SIG-M5 treated with dmso at 0.1 percent for 504 hours (cell line): ENCODE measurements around the gene AMER1.

Source experiments
- DNase-seq: peaks from one replicate; lab custom pipeline; 2025; ENCODE audit not compliant: unreplicated experiment; lab: John Stamatoyannopoulos, UW

Gene AMER1

DNA sequence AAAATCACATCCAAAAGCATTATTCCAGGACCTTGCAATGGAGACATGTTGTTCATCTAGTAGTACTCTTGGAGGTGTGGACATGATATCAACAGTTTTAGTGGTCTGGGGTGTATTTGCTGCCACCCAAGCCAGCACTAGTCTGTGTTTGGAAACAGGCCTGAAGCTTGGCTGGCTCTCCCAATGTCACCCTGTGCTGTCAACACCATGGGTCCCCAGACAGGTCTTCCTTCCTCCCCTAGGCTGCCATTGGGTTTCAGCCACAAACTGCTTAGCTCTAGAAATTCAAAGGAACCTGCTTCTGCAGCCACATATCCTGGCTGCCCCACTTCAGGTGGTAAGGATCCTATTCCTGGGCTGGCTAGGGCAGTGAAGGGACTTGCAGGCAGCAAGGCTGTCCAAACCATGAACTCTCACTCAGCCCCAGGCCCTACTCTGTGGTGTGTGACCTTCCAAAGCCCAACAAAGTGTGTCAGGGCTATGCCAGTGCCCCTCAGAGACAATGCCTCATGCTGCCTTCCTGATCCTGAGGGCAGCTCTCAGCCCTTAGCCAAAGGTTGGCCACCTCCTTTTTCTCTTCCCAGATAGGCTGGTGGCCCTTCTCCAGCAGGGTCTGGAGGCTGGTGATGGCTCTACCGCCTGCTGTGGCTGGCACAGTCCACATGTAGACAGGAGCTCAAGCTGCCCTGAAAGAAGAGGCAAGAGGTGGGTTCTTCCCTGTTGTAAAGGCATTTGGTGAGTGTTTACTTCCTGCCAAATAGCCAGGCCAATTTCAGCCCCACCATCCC, 18.3 kb downstream of the AMER1 start:
- no peak for DNase-seq

DNA sequence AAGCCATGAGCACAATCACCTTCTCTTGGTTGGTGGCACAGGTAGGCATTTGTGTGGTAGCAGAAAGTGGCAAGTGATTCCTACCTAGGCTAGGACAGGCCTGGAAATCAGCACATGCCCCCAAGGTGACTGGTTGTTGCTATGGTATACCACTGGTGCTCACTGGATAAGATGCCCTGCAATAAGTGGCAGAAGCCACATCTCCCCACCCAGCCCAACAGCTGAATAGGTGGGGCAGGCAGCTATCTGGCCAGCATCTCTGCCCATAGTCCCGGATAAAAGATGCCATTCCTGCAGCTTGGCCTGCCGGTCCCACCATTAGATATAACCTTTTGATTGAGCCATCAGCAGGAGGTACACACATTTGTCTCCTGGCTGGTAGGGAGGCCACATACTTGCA, 21.1 kb downstream of the AMER1 start:
- DNase-seq = no peak

DNA sequence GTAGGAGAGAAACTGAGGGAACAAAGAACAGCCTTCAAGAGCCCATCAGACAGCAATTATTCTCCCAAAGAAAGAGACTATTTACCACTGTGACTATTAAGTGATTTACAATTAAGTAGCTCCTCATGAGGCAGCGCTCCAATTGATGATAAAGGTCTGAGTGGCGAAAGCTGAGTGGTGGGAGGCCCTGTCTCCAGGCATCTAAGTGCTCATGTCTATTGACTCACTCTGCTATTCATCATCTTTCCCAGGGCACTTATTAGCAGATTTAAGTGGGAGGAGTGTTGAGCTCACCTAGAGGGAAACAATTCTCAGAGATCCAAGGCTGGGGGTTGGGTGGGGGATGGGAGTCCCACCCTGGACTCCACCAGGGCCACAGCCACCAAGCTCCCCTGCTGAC, 23.3 kb downstream of the AMER1 start:
- no peak for DNase-seq

DNA sequence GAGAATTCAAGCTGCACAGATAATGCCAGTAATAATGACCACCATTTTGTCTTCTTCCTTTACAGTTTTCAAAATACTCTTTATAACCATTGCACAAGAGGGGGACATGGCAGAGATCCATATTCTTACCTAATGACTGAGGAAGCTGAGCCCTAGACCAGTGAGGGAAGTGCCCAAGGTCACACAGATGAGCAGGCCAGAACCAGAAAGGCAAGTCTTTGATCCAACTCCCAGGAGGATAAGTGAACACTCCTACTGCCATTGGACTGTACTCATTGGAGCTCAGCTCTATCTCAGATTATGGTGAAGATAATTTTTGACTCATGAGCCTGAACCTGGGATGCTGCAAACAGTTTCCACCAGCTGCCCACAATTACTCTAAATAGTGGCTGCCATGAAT, 28.6 kb downstream of the AMER1 start:
- DNase-seq = no peak

DNA sequence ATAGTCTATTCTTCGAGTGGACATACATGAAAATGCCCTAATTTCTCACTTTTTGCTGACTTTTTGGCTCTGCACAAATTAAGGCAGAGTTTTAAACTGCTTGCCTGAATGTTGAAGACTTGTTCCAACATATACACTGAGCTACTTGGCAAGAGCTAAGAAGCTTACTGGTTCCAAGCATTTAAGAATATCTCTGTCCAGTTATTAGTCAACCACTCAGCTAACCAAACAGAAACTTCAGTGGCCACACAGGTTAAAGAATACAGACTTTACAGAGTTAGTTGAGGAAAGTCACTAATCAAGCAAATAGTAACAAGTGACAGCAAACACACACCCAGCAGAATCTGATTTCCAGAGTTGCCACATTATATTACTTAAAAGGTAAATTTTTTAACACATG, 35.5 kb downstream of the AMER1 start:
- DNase-seq = no peak

DNA sequence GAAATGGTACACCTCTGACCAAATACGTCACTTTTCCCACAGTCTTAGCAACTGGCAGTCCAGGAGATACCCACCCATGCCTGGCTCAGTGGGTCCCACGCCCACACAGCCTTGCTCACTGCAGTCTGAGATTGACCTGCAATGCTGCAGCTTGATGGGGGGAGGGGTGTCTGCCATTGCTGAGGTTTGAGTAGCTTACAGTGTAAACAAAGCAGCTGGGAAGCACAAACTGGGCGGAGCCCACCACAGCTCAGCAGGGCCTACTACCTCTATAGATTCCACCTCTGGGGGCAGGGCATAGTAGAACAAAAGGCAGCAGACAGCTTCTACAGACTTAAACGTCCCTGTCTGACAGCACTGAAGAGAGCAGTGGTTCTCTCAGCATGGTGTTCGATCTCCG, 52.7 kb downstream of the AMER1 start:
- DNase-seq = no peak

DNA sequence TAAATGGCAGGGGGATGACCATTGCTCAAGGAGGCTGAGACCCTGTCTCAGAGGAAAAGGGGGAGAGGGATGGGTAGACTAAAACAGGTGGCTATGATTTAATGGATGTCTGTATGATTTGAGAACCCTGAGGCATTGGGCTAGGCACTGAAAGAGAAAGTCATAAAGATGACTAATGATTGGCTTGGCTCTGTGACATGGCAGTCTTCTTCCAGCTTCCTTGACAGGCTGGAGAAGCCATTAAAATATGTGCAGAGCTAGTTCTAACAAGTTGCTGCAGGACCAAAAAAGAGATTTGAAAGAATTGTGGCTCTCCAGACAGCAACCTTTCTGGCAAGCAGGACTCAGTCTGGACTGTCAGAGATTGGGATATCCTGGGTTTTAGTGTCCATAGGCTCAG, 53.6 kb downstream of the AMER1 start:
- DNase-seq = no peak

DNA sequence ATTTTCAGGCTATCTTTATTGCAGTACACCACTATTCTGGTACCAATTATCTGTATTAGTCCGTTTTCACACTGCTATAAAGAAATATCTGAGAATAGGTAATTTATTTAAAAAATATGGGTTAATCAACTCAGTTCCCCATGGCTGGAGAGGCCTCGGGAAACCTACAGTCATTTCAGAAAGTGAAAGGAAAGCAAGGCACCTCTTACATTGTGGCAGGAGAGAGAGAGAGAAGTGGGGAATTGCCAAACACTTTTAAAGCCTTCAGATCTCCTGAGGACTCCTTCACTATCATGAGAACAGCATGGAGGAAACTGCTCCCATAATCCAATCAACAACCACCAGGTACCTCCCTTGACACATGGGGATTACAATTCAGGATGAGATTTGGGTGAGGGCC, 54.7 kb downstream of the AMER1 start:
- DNase-seq = no peak
